B cell (primary cell): ENCODE data around the gene JSRP1. TPM values are rescaled to one million over a fixed set of nuclear protein-coding genes. Genes with fewer than 3 reads are reported as not detected.

ENCODE experiments used
- ATAC-seq: fragments of 200-7000 bp; cut with Tn5 transposase; one replicate; pipeline ENCODE4 v1.10.0; 2021; ENCODE audit warnings: low read depth, mild to moderate bottlenecking, moderate number of reproducible peaks, moderate library complexity
- CTCF ChIA-PET: fragments of 350-600 bp; sonication (Branson Sonifier 250); formaldehyde crosslinking; loops from one replicate; lab custom pipeline; 2021; ENCODE audit warnings: antibody characterized with exemption, inconsistent platforms; lab: Charles Lee
- POLR2A ChIA-PET: fragments of 350-600 bp; sonication (Branson Sonifier 250); formaldehyde crosslinking; loops from one replicate; lab custom pipeline; 2021; ENCODE audit warnings: antibody characterized with exemption; lab: Charles Lee
- DNase-seq: peaks from one replicate; pipeline ENCODE4 v3.0.0; 2013
- H2AFZ ChIP-seq: 2 replicates; pipeline ENCODE4 v1.6.1; 2012; ENCODE audit warnings: mild to moderate bottlenecking, low read depth, low read length; ENCODE audit not compliant: insufficient read depth, poor library complexity, severe bottlenecking
- H3K27ac ChIP-seq, 2 donors: 1 replicate in 1 of 2; 2 replicates in 1 of 2; pipeline ENCODE4 v1.5.1; 2012 to 2013; ENCODE audit warnings: low read length in 2 of 2, mild to moderate bottlenecking in 2 of 2, moderate library complexity in 1 of 2
- H3K27me3 ChIP-seq, 4 experiments: fragments of 200-600 bp in 1 of 4; sonication (generic) in 1 of 4; replicated peaks in 1 of 4; 1 replicate in 2 of 4; 2 replicates in 2 of 4; pipeline versions ENCODE4 v1.6.1 to v1.7.0; 2013 to 2016; ENCODE audit warnings: low read length in 3 of 4, mild to moderate bottlenecking in 2 of 4, mixed read lengths in 1 of 4, moderate library complexity in 1 of 4; ENCODE audit not compliant: insufficient read depth in 4 of 4, control insufficient read depth in 3 of 4; ENCODE audit errors: control extremely low read depth in 1 of 4
- H3K36me3 ChIP-seq, 2 experiments: replicated peaks in 1 of 2; 1 replicate in 1 of 2; 2 replicates in 1 of 2; pipeline versions ENCODE4 v1.6.1 to v1.7.1; 2013; ENCODE audit warnings: low read length in 1 of 2; ENCODE audit not compliant: insufficient read depth in 2 of 2, control insufficient read depth in 1 of 2; ENCODE audit errors: control extremely low read depth in 1 of 2, extremely low read depth in 1 of 2
- H3K4me1 ChIP-seq, 2 donors: fragments of 200-600 bp in 1 of 2; sonication (generic) in 1 of 2; 1 replicate in 1 of 2; 2 replicates in 1 of 2; pipeline versions ENCODE4 v1.5.1 to v1.6.1; 2013 to 2017; ENCODE audit warnings: low read length in 2 of 2; ENCODE audit not compliant: control insufficient read depth in 2 of 2, insufficient read depth in 2 of 2
- H3K4me2 ChIP-seq: replicated peaks from 2 replicates; pipeline ENCODE3; 2012; ENCODE audit warnings: mild to moderate bottlenecking, low read depth, low read length; ENCODE audit not compliant: poor library complexity, severe bottlenecking
- H3K4me3 ChIP-seq, 5 experiments: fragments of 200-600 bp in 1 of 5; sonication (generic) in 1 of 5; 1 replicate in 3 of 5; 2 replicates in 2 of 5; pipeline versions ENCODE4 v1.5.1 to v1.7.0; 2011 to 2016; ENCODE audit warnings: low read length in 4 of 5, mild to moderate bottlenecking in 4 of 5, low read depth in 2 of 5, control low read depth in 1 of 5, moderate library complexity in 1 of 5; ENCODE audit not compliant: insufficient read depth in 1 of 5; ENCODE audit errors: control extremely low read depth in 1 of 5, extremely low read depth in 1 of 5
- H3K79me2 ChIP-seq: fragments of 200-600 bp; sonication (generic); one replicate; pipeline ENCODE4 v1.6.0; 2016; ENCODE audit warnings: low read length; ENCODE audit not compliant: control insufficient read depth, insufficient read depth
- H3K9ac ChIP-seq: fragments of 200-600 bp; sonication (generic); 2 replicates; pipeline ENCODE4 v1.6.1; 2017; ENCODE audit warnings: mild to moderate bottlenecking, low read length, moderate library complexity
- H3K9me3 ChIP-seq, 3 donors: one replicate each; pipeline versions ENCODE4 v1.6.1 to v1.7.1; 2013; ENCODE audit warnings: low read length in 2 of 3; ENCODE audit not compliant: control insufficient read depth in 2 of 3, insufficient read depth in 1 of 3; ENCODE audit errors: control extremely low read depth in 1 of 3
- H4K20me1 ChIP-seq: 2 replicates; pipeline ENCODE4 v1.6.0; 2012; ENCODE audit warnings: mild to moderate bottlenecking, low read length; ENCODE audit not compliant: insufficient read depth, control insufficient read depth, poor library complexity, severe bottlenecking
- H3K27ac Mint-ChIP-seq: one replicate; pipeline ENCODE4 v1.8.0; 2021; ENCODE audit warnings: mixed read lengths
- H3K27me3 Mint-ChIP-seq: one replicate; pipeline ENCODE4 v1.8.0; 2021; ENCODE audit warnings: mixed read lengths
- H3K4me1 Mint-ChIP-seq: one replicate; pipeline ENCODE4 v1.8.0; 2021; ENCODE audit warnings: mixed read lengths
- H3K4me3 Mint-ChIP-seq: one replicate; pipeline ENCODE4 v1.8.0; 2021; ENCODE audit warnings: mixed read lengths
- H3K9me3 Mint-ChIP-seq: one replicate; pipeline ENCODE4 v1.8.0; 2022; ENCODE audit warnings: mixed read lengths; ENCODE audit not compliant: insufficient read depth
- CTCF ChIP-seq: fragments of 200-600 bp; IDR thresholded peaks from one replicate; pipeline ENCODE4 v1.8.0; 2022; ENCODE audit warnings: antibody characterized with exemption, mild to moderate bottlenecking
- EZH2 ChIP-seq: IDR thresholded peaks from 2 replicates; pipeline ENCODE4 v1.6.1; 2012; ENCODE audit warnings: borderline replicate concordance, low read depth, mild to moderate bottlenecking, moderate library complexity, low read length; ENCODE audit not compliant: insufficient read depth, poor library complexity, severe bottlenecking
- WGBS: methylation state at CpG from one replicate; pipeline ENCODE4 v1.1.5; 2013; ENCODE audit warnings: missing lambda C conversion rate; ENCODE audit not compliant: insufficient coverage; 5-methylcytosine and 5-hydroxymethylcytosine counted together
- intact Hi-C: fragments of 100-400 bp; cut with micrococcal nuclease; formaldehyde crosslinking; loops from one replicate; pipeline ENCODE4 v1.10.0; 2022
- polyA plus RNA-seq: library from polyadenylated mRNA; depleted of rRNA; stranded (reverse); fragments of >200 nt; gene quantifications from 2 replicates; pipeline ENCODE4 v1.2.3, GENCODE V29; 2012
- total RNA-seq, 2 donors: library from RNA; stranded (reverse); fragments of 120-200 nt in 1 of 2; gene quantifications; 1 replicate in 1 of 2; 2 replicates in 1 of 2; pipeline versions ENCODE4 v1.2.3 to v1.2.4, GENCODE V29; 2013 to 2022

JSRP1 gene
- total and polyA plus RNA-seq, 2 donors (not counting 1 experiment from before 2014, with no cell fraction given): 2.1 to 3.0 TPM

GRCh38 chr19:2212861-2213711, 43.1 kb downstream of the JSRP1 start:
- Histone ChIP-seq H3K4me2 (no peak overlapping the region), H3K9ac (no peak overlapping the region), H3K4me1 (peaks cover 0 to 6% of the 10 kb centered on the region in 2 donors), H3K4me3 (no peak overlapping the region), H3K36me3 (peaks cover 0 to 81% of the 10 kb centered on the region in 2 experiments), H3K79me2 (peaks cover 38% of the 10 kb centered on the region), H3K27ac (no peak overlapping the region), H2AFZ (no peak overlapping the region), H3K9me3 (no peaks in the 10 kb centered on the region), H3K27me3 (no peaks in the 10 kb centered on the region), H4K20me1 (peaks cover 32% of the 10 kb centered on the region)
- ChIA-PET CTCF (interaction anchor here (0.8 to 1.3 kb wide), 4 partner anchors 35 to 435 kb away, joined by 3 to 7 read pairs (median 3); no protein-coding TSS in a partner anchor), POLR2A (no interaction called here)
- no peaks in the 10 kb centered on the region for H3K27me3 Mint-ChIP-seq
- DNase-seq: no peak
- no peak for ATAC-seq
- no peaks in the 10 kb centered on the region for H3K9me3 Mint-ChIP-seq
- WGBS: 94% methylated on average over 21 of the region's 21 CpGs
- H3K4me3 Mint-ChIP-seq: no peak overlapping the region
- H3K27ac Mint-ChIP-seq: no peak overlapping the region
- TF ChIP-seq CTCF (no peak), EZH2 (no peak)
- intact Hi-C loops: no loop called here
- peaks cover 7% of the 10 kb centered on the region for H3K4me1 Mint-ChIP-seq
